HG03280 (cell line): ENCODE measurements around the gene RARS1.

Experiments used
- ATAC-seq: cut with Tn5 transposase; IDR thresholded peaks from one replicate; pipeline ENCODE4 v1.9.1; 2021; ENCODE audit warnings: mild to moderate bottlenecking, moderate library complexity; ENCODE audit not compliant: unreplicated experiment

RARS1 gene

DNA sequence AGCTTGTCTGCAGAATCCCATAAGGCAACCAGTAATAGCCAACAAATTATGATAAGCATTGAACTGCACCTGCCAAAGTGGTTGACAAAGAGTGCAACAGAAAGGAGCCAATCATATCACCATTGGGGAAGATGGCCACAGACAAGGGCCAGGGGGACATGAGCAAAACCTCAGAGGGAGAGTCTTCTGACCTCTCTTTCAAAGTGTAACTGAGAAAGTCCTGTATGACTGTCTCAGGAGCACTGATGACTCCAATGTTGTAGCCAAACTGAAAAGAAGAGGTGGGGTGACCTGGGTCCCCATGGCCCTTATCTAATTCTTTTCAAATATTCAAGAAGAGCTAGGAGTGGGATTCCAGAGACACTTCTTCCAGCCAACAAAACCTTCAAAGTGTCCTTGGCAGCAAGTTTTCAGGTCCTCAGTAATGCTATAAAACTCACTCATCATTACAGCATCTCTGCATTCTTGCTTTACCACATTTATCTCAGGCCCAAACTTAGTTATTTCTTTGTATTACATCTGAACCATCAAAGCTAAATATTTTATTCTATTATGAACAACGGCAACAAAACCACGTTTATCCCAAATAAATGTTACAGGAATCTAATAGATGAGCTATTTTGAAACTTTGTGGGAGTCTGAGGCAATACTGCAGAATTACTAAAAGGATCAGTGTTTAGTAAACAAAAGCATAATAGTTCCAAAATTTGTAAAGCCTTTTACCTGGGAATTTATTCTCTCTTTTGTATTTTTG, 67.3 kb downstream of the RARS1 start:
- no peak for ATAC-seq

DNA sequence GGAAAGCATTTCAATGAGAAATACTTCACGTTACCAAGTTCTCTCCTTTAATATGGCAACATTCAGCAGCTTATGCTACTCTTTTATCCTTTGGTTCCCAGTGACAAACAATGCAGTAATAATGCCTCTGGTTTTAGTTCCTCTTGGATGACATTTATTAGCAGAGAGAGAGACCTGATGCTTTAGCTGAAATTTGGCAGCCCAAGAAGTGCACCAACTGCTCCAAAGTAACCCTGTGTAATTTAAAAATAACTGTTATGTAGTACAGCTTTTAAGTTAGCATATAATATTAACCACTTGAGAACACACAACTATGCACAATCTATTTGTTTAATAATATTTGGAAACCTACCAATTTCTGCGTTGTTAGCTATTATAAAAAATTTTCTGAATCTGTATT, 71.1 kb downstream of the RARS1 start:
- no peak for ATAC-seq

DNA sequence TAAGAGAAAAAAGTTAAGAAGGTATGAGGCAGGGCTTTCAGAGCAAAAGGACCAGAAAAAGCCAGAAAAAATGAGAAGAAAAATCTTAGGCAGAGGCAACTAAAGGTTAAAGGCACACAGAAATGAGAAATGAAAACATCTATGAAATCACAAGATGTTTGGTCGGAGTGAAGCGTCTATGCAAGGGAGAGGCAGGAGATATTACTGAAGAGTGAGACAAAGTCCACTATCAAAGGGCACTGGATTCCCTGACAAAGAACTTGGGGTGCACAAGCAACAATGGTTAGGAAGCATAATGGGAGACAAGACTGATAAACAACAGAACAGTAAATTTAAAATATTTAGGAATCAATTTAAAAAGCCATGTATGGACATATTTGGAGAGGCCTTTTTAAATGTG, 76.0 kb downstream of the RARS1 start:
- no peak for ATAC-seq

DNA sequence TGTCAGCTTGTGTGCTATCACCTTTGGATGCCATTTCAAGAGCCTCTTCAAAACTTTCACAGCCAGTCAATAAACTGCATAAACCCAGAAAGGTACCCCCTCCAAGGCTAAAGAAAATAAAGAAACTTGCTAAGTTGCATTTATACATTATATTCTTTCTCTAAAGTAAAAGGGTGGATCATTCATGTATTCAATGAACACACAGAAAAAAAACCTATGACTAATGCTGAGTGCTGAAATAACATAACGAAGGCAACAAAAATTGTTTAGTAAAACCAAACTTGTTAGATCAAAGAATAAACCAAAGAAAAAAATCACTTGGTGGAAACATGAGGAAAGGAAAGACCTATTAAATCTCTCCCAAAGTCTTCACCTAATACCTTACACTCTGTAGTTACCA, 77.7 kb downstream of the RARS1 start:
- ATAC-seq = no peak

DNA sequence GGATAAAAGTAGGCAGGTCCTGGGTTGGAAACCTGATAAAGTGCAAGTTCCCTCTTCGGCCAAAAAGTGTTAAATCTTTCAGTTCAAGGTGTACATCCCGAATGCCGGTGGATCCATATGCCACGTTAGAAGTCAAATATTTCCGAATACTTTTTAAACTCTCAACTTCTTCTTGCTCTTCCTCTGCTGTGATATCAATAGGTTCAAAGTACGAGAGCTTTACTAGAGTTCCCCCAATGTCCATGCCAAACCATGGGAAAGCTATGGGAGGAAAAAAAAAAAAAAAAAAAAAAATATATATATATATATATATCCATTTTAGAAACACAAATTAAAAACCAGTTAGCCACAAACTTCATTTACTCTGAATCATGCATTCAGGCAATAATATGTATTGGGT, 82.5 kb downstream of the RARS1 start:
- ATAC-seq = no peak
